ENCODE results near the gene SUGP2.
"Not testable (repeated sequence)": the region's sequence is repeated elsewhere in the genome, so short reads cannot be mapped to it uniquely, and the experiment has no call there.

The SUGP2 gene

DNA sequence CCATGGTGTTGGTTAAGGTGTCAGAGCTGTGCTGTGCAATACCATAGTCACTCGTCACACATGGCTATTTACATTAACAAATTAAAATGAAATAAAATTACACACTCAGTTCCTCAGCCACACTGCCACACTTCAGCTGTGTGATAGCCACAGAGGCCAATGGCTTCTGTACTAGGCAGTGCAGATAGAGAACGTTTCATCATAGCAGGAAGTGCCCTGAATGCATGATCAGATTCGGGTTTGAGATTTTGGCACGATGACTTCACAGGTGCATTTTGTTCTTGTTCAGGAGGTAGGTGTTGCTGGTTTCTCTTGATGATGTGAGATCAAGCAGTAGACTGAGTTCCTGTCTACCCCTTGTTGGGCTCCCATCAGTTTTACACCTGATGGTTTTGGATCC lies 6.6 kb upstream of the SUGP2 start:
- in situ Hi-C loops (cut with MboI; ENCODE audit: low sequenced_read_pairs): no loop called here

DNA sequence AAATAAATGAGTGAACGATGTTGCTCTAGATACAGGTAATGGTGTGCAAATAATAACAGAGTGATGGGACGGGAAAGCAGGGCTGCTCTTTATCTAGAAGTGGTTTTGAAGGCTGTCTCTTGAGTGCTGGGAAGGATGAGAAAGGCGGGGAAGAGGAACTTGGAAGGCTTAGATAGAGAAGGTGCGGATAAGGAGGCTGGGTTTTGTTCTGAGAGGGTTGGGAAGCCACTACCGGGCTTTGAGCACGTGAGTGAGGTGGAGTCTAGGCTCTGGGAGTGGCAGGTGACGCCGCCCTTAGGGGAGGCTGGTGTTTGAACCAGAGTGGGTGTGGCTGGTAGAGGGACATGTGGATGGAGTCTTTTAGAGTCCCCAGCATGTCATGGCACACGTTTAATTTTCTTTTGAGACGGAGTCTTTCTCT lies 897 bp upstream of the SUGP2 start:
- in situ Hi-C loops (cut with MboI; ENCODE audit: low sequenced_read_pairs): no loop called here

DNA sequence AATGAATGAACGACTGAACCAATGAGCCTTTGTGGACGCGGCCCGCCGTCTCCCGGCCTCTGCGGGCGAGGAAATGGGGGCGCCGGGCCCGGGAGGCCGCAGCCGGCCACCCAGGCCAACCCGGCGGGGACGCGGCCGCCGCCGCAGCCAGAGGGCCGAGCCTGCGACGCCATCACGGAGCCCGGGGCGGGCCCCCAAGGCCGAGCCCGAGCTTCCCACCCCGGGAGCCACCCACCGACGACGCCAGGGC lies 216 bp downstream of the SUGP2 start:
- in situ Hi-C loops (cut with MboI; ENCODE audit: low sequenced_read_pairs): no loop called here

DNA sequence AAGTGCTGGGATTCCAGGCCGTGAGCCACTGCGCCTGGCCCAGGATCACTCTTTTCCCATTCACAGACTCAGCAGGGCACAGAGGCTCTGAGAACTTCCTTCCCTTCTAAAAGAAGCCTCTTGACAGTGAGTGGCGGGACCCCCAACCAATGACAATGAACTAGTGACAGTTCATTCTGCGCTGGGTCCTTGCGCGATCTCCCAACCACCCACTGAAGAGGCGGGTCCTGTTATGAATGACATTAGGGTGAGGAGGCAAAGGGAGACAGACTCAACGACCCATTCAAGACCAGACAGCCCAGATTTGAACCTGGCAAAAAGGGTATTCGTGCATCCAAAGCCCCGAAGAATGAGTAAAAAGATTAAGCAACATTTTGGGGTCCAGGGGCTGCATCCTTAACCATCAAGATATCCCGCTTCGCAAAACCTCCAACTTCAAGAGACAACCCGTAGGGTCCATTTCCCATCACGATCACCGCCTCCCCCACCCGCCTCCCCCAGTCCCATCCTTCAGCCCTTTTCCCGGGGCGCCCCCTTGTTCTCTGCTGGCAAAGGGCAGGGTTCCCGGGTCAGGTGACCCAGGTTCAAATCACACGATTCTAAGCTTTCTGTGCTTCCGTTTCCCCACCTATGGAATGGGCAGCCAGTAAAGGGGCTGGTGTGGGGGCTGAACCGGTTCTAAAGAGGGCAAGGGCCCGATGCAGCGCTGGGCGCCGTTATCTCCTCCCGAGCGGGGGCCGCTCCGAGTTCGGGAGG lies 719 bp downstream of the SUGP2 start:
- in situ Hi-C loops (cut with MboI; ENCODE audit: low sequenced_read_pairs): no loop called here

DNA sequence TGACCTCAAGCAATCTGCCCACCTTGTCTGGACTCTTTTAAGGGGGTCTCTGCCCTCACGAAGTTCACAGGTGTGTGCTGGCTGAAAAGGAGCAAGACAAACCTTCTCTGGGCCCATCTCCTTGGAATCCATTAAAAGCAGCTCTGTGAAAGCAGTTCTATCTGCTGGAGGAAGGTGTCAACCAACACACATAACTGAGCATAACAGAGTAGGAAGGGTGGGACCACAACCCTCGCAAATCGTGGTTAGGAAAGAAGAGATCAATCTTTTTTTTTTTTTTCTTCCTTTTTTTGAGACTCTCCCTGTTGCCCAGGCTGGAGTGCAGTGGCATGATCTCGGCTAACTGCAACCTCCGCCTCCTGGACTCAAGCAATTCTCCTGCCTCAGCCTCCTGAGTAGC lies 1.4 kb downstream of the SUGP2 start:
- in situ Hi-C loops (cut with MboI; ENCODE audit: low sequenced_read_pairs): no loop called here

DNA sequence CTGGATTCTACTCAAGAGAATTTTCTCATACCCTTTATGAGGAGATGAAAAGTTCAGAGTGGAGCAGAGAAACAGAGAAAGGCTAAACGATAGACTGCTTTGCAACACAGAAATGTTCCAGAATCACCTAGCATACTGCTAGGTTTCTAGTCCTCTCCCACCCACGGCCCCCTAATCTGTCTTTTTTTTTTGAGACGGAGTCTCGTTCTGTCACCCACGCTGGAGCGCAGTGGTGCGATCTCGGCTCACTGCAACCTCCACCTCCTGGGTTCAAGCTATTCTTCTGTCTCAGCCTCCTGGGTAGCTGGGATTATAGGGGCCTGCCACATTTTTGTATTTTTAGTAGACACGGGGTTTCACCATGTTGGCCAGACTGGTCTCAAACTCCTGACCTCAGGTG lies 4.8 kb downstream of the SUGP2 start:
- in situ Hi-C loops (cut with MboI; ENCODE audit: low sequenced_read_pairs): no loop called here

DNA sequence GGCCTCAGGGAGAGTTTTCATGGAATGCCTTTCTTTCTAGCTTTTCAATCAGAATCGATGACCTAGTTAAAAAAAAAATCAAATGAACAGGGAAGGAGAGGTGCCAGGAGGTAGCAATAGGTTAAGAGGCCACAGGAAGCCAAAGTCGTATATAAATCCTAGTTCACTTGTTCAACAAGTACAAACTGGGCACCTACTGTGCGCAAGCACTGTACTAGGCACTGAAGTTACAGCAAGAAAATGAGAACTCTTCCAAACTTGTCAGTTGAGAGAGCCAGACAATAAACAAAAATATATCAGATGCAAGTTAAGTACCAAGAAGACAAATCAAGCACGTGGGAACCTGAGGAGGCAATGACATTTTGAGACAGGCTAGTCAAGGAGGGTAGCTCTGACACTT lies 6.1 kb downstream of the SUGP2 start:
- in situ Hi-C loops (cut with MboI; ENCODE audit: low sequenced_read_pairs): no loop called here

DNA sequence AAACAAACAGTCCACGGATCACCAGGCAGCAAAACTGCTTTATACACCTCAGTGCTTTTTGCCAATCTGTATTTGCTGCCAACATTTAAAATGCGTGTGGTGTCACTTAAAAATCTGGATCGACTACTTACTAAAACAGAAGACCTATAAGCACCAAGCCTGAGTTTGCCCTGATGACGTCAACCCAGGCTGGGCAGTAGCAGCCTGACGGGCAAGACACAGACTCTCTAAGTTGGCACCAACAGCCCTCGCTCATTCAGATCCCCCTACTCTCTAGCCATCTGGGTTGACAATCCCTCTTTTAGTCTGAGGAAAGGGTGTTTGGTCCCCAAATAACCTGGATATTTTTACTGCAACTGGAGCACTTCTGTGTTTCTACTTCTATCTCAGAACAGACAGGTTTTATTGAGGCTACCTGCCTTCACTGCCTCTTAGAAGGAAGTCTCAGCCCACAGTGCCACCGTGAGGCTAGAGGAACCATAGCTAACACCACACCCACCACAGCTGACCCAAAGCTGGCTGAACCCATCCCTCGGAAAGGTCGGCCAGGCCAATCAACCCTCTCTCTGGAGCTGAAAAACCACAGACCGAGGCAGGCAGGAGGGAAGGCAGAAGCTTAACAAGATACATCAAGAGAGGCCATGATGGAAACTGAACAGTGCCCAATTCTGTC lies 6.9 kb downstream of the SUGP2 start:
- in situ Hi-C loops (cut with MboI; ENCODE audit: low sequenced_read_pairs): no loop called here

DNA sequence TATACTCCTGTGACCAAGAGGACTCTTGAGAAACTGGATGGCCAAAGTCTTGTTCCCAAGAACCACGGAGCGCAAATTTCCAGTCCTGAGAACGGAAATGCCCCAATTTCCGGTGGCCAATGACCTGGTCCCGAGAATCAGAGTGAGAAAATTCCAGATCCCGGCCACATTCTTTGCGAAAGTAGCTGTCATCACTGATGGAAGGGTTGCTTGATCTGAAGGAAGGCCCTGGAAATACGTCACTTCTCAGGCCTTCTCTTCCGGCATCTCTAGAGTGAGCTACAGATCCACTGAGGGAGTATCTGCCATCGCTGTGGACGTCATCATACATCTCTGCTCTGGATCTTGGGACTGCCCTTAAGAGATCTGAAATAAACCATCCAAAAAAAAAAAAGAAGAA lies 7.5 kb downstream of the SUGP2 start:
- in situ Hi-C loops (cut with MboI; ENCODE audit: low sequenced_read_pairs): no loop called here

DNA sequence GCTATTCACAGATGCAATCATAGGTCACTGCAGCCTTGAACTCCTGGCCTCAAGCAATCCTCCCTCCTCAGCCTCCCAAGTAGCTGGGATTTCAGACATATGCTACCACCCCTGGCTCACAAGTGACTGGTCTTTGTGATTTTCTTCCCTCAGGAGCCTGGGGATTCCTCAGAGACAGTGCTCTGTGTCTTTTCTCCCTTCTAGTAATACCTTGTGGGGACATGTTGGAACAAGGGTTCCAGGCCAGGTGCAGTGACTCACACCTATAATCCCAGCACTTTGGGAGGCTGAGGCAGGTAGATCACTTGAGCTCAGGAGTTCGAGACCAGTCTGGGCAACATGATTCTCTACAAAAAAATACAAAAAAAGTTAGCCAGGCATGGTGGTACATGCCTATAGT lies 9.9 kb downstream of the SUGP2 start:
- in situ Hi-C loops (cut with MboI; ENCODE audit: low sequenced_read_pairs): not testable (repeated sequence)

DNA sequence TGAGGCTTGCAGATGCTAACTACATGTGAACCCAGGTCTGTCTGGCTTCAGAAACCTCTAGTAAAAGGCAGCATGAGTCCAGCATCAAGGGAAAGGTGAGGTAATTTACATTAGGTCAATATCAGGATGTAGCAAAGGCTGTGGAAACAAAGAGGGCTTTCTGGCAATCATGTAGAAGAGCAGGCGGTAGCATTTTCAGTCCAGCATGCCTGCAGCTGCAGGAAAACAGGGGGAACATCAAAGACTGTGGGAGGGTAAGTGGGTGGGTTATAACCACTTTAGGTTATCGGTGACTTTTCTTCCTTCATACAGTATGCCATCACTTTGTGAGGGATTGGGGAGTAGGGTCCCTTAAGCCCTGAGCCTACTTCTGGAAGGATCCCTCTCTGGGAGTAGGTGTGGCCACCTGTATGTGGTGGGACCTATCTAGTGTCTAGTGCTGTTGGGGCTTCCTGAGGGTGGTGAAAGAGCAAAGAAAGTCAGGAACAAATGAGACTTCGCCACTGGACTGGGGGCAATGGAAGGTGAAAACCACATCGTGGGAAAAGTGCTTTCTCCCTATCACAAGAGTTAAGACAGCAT lies 10.8 kb downstream of the SUGP2 start:
- in situ Hi-C loops (cut with MboI; ENCODE audit: low sequenced_read_pairs): no loop called here

DNA sequence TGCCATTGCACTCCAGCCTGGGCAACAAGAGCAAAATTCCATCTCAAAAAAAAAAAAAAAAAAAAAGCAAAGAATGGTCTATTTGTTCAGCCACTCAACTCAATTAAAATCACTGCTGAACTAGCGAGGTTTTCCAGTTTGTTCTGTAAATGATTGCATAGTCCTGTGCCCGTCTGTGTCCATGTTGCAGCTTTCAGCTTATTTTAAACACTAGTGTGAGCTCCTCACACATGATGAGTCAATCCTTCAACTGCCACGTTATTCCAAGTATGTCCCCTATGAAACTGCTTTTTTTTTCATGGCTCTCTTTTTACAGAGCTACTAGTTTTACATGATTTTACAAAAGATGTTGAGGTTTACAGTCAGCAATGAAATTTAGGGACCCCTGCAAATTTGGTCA lies 12.2 kb downstream of the SUGP2 start:
- in situ Hi-C loops (cut with MboI; ENCODE audit: low sequenced_read_pairs): no loop called here

DNA sequence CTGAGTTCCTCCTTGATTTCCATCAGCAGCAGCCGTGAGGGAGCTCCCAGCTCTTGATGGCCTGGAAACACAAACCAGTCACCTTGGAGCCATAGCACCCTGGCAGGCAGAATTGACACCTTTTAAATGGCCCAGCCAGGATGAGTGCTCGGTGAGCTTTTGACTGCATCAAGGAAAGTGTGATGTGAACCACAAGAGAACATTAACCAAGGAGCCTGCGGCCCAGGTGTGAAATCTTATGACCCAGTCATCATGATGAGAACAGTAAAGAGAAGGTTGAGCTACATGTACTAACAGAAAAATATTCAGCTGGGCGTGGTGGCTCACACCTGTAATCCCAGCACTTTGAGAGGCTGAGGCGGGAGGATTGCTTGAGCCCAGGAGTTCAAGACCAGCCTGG lies 22.8 kb downstream of the SUGP2 start:
- in situ Hi-C loops (cut with MboI; ENCODE audit: low sequenced_read_pairs): no loop called here

DNA sequence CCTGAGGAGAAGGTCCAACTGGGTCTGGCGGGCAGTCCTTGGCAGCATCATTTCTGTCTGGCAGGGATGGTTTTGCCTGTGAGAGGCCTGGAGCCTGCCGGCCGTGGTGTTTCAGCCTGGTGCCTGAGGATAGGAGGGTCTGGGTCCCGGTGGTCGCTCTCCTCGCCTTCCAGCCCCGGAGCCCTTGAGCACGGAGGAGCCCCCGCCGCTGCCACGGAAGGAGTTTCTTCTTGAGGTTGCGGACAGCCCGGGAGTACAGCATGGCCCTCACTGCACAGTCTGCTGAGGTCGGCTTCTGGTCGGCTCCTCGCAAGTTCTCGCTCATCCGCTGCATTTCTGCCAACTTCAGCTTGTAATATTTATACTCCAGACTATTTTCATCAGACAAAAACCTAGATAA lies 23.4 kb downstream of the SUGP2 start:
- in situ Hi-C loops (cut with MboI; ENCODE audit: low sequenced_read_pairs): no loop called here

DNA sequence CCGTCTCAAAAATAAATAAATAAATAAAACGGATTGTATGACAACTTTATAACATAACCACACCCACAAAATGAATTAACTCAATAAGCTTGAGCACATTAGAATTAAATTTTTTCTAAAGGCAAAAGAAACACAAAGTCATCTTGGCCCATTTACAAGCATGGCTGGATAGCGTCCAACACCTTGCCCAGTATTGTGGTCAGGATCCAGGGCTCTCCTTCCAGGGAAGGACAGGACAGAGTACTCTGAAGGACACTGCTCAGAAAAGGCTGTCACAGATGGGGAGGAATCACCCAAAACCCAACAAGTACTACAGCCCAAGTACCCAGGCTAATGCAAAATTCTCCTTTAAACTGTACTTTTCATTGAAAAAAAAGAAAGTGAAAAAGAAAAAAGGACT lies 27.1 kb downstream of the SUGP2 start:
- in situ Hi-C loops (cut with MboI; ENCODE audit: low sequenced_read_pairs): no loop called here

DNA sequence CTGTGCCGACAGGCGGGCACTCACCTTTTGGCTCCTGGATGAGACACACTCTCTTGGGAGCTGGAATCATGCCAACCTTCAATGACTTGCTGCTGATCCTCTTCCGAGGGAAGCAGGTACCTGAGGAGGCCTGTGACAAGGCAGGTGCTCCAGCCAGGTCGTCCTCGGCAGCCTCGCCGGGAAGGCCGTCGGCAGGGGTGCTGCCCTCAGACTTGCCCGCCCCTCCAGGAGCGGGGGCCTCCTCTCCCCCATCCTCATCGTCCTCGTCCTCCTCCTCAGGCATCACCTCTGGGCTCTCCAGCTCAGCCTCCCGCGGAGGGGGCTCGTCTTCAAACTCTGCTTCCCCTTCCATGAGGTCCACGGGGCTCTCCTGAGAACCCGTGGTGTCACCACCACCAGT lies 29.2 kb downstream of the SUGP2 start:
- in situ Hi-C loops (cut with MboI; ENCODE audit: low sequenced_read_pairs): no loop called here

DNA sequence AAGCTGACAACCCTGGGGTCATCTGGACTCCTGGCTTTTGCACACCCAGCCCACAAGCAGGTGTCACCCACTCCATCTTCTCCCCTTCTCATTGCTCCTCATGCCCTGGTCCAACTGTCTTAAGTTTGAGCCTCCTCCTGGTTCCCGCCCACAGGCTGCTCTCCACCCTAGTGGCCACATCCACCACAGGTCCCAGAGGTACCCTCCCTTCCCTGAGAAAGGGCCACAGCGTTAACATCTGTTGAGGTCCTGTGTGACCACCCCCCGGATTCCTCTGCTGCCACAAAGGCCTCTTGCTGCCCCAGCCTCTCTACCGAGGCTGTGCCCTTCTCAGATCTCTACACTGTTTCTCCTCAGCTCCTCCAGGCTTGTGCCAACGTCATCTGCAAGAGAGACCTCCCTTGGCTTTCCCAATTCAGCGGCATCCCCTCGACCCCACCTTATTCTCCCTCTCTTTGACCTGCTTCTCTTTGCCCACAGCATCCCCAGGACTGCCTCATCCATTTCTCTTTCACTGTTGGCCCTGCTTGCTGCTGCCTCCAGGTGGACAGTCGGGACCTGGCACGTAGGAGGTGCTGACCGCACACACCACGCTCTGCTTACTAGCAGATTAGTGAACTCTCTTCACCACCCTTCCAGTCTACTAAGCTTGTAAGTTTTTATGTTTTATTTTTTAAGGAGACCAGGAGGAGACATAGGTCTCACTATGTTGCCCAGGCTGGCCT lies 33.3 kb downstream of the SUGP2 start:
- in situ Hi-C loops (cut with MboI; ENCODE audit: low sequenced_read_pairs): no loop called here

DNA sequence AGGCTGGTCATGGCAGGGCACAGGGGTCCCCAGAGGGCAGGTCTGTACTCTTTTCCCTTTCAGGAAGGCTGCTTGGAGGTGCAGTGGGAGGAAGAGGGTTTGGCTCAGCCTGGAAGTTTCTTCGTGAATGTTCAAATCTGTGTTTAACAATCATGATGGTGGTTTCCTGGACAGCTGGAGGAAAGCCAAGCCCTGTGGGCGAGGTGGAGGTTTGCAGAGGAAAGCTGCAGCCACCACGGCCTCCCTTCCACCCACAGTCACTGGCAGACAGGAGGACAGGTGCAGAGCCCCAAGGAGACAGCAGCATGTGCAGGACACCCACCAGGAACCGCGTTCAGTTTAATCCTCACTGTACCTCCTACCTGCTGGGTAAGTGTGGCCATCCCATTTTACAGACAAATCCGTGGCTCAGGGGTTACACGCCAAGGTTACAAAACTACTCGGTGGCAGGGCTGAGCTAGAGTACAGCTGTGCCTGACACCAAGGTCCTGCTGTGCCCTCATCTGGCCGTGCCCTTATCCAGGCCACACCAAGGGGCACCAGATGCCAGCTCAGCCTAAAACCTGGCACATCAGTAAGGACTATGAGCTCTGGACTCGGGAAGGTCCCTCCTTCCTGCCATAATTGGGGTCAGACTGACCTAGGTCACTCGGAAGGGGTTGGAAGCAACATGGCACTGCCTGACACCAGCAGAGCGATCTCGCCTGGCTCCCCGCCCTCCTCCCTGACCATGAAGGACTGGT lies 34.1 kb downstream of the SUGP2 start:
- in situ Hi-C loops (cut with MboI; ENCODE audit: low sequenced_read_pairs): no loop called here

DNA sequence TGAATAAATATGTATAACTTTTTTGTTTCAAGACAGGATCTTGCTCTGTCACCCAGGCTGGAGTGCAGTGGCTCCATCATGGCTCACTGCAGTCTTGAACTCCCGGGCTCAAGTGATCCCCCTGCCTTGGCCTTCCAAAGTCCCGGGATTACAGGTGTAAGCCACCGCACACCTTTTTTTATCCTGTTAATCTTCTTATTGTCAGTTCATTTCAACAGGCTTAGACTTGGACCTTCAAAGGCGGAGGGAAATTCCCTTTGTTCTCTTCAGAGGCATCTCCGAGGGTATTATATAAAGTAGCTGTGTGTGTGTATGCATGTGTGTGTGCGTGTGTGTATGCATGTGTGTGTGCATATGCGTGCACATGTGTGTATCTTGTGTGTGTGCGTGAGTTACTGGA lies 35.0 kb downstream of the SUGP2 start:
- in situ Hi-C loops (cut with MboI; ENCODE audit: low sequenced_read_pairs): no loop called here

DNA sequence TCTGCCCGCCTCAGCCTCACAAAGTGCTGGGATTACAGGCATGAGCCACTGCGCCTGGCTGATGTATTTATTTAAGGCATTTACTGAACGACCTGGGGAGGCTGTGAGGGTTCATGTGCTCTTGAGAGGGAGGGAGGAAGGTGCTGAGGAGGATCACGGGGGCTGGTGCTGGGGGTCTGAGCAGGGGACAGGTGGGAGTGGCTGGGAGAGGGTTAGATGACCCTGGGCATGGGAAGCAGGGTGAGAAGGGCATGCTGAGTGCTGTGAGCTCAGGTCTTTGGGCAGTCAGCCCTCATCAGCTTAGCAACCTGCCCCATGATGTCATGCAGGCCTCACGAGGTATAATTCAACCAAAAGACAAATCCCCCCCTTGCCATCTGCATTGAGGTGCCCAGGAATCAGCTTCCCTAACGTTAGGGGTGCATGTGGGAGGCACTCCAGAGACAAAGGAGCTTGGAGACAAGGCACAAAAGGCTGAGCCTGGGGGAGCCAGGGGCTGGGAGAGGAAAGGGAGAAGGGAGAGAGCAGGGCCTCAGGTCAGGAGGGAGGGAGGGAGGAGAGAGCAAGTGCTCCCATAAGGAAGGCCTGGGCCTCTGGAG lies 36.4 kb downstream of the SUGP2 start:
- in situ Hi-C loops (cut with MboI; ENCODE audit: low sequenced_read_pairs): no loop called here

DNA sequence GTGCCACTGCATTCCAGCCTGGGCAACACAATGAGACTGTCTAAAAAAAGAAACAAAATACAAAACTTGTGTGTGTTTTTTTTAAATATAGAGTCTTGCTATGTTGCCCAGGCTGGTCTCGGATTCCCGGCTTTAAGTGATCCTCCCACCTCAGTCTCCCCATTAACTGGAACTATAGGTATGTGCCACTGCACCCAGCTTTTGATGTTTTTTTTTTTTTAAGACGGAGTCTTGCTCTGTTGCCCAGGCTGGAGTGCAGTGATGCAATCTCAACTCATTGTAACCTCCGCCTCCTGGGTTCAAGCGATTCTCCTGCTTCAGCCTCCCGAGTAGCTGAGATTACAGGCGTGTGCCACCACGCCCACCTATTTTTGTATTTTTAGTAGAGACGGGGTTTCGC lies 37.0 kb downstream of the SUGP2 start:
- in situ Hi-C loops (cut with MboI; ENCODE audit: low sequenced_read_pairs): no loop called here
